ENCODE measurements around the gene TRIM2.

DNA sequence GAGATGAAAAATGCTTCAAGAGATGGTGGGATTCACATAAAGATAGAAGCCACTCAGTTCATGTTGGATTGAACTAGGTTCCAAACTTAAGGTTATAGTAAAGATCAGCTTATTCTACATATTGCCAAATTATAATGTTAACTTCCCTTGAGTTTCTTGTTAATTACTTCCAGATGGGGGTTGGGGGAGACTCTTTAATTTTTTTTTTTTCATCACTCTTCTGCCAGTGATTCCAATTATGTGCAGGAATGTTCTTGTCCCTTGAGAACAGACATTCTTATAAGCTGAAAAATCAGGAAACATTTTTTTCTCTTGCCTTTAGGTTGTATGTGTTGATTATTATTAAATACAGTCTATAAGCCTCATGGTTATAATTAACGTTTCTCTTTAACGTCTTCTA, 170.2 kb downstream of the TRIM2 start:
- TF ChIP-seq, protein P1, sequence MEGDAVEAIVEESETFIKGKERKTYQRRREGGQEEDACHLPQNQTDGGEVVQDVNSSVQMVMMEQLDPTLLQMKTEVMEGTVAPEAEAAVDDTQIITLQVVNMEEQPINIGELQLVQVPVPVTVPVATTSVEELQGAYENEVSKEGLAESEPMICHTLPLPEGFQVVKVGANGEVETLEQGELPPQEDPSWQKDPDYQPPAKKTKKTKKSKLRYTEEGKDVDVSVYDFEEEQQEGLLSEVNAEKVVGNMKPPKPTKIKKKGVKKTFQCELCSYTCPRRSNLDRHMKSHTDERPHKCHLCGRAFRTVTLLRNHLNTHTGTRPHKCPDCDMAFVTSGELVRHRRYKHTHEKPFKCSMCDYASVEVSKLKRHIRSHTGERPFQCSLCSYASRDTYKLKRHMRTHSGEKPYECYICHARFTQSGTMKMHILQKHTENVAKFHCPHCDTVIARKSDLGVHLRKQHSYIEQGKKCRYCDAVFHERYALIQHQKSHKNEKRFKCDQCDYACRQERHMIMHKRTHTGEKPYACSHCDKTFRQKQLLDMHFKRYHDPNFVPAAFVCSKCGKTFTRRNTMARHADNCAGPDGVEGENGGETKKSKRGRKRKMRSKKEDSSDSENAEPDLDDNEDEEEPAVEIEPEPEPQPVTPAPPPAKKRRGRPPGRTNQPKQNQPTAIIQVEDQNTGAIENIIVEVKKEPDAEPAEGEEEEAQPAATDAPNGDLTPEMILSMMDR (conservative IDR thresholded peaks at IDR 0.05 in 1 of 2, IDR thresholded peaks at IDR 0.05 in 1 of 2; ENCODE audit: low read depth in 1 of 2, low read length in 2 of 2): no peak
- no peak for TF ChIP-seq EZH2 (IDR thresholded peaks at IDR 0.05; ENCODE audit: low read length, missing control alignments)
